ENCODE measurements around the gene FLRT1. TPM values are rescaled to one million over a fixed set of nuclear protein-coding genes. Genes with fewer than 3 reads are reported as not detected.

The FLRT1 gene
- total RNA-seq, 1 donor, result under 0.01 TPM

DNA sequence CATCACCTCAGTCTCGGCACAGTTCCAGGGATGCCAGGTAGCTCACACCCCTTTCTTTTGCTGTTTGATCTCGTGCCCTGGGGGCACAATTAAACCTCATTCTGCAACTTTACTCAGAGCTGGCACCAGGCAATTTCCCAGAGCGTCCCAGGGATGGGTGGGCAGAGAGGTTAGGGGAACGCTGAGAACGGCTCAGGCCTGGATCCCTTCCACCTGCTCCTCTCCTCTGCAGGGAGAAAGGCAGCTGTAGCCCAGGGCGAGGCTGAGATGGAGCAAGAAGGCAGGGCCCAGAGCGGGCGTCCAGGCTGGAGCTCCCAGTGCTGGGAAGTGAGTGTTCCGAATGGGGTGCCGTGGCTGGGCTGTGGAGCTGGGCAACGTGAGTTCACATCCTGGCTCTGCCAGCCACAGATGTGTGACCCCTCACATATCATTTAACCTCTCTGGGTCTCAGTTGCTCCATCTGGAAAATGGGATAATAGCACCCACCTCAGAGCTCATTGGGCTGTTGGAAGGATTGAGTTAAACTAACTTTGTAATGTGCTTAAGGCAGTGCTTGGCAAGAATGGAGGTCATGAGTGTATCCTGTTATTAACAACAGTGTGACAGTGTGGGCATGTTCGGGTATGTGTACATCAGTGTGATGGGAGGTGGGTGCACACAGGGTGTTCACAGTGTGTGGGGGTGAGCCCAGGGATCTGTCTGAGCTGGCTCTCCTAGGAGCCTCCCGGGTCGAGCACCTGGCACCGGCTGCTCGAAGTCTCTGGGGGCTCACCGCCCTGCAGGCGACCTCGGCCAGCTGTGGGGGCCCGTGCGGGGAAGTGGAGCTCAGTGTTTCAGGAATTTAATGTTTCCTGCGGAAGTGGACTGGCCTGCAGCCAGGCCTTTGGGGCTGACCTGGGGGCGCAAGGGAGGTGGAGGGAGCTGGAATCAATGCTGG is 34.0 kb upstream of the FLRT1 start:
- no peaks in the 10 kb centered on the region for H3K27me3 ChIP-seq (ENCODE audit: insufficient read depth, low read length)
- peak; percentile 94 for DNase-seq (ENCODE audit: insufficient read length, low spot score, missing footprints)
- no peak overlapping the region for H3K27ac ChIP-seq (ENCODE audit: low read depth, low read length)
- H3K79me2 ChIP-seq (ENCODE audit: insufficient read depth, low read length), result no peaks in the 10 kb centered on the region
- H3K4me1 ChIP-seq (ENCODE audit: insufficient read depth, low read length), result peaks cover 9% of the 10 kb centered on the region
- TF ChIP-seq, protein P1, sequence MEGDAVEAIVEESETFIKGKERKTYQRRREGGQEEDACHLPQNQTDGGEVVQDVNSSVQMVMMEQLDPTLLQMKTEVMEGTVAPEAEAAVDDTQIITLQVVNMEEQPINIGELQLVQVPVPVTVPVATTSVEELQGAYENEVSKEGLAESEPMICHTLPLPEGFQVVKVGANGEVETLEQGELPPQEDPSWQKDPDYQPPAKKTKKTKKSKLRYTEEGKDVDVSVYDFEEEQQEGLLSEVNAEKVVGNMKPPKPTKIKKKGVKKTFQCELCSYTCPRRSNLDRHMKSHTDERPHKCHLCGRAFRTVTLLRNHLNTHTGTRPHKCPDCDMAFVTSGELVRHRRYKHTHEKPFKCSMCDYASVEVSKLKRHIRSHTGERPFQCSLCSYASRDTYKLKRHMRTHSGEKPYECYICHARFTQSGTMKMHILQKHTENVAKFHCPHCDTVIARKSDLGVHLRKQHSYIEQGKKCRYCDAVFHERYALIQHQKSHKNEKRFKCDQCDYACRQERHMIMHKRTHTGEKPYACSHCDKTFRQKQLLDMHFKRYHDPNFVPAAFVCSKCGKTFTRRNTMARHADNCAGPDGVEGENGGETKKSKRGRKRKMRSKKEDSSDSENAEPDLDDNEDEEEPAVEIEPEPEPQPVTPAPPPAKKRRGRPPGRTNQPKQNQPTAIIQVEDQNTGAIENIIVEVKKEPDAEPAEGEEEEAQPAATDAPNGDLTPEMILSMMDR (IDR thresholded peaks at IDR 0.05; ENCODE audit: extremely low read depth, low read depth, low read length), result no peak
- H3K9me3 ChIP-seq (ENCODE audit: low read depth, low read length), result no peaks in the 10 kb centered on the region
- H3K4me3 ChIP-seq (ENCODE audit: insufficient read depth, low read length), result no peak overlapping the region
- H3K36me3 ChIP-seq (ENCODE audit: insufficient read depth, low read length), result peaks cover 10% of the 10 kb centered on the region
- H4K20me1 ChIP-seq (ENCODE audit: insufficient read depth, low read length), result peaks cover 18% of the 10 kb centered on the region
- no peak overlapping the region for H3K4me2 ChIP-seq (ENCODE audit: insufficient read depth, low read length)
- H2AFZ ChIP-seq (ENCODE audit: low read length), result no peak overlapping the region

DNA sequence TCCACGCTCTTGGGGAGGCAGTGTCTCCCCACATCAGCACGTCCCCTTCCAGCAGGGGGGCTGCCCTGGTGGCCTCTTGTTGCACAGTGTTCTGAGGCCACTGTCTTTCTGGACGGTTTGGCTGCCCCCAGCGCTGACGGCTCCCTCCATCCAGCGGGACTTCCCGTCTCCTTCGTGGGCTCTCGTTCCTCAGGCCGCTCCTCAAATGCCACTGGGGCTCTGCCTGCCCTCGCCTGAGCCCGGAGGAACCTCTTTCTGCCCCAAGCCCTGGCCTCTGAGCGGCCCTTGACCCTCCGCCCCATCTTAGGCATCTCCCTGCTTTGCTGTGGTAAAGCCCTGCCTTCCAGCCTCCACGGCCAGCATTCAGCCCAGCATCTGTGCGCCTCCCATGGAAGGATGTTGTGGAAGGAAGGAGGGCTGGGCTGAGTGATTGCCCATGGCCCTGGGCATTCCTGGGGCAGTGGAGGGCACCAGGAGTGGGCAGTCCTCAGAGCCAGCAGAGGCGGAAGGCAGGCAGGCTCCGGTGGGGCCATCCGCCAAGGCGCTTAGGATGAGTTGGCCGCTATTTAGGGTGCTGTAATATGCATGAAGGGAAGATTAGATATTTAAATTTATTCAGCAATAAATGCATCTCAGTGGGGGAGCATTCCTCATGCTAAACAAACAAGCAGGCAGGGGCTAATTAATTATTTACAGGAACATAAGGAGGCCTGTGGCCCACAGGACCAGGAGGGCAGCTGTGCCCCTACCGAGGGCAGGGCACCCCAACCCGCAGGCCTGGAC is 31.7 kb upstream of the FLRT1 start:
- H3K27me3 ChIP-seq (ENCODE audit: insufficient read depth, low read length), result no peaks in the 10 kb centered on the region
- no peak overlapping the region for H2AFZ ChIP-seq (ENCODE audit: low read length)
- no peaks in the 10 kb centered on the region for H3K79me2 ChIP-seq (ENCODE audit: insufficient read depth, low read length)
- H3K27ac ChIP-seq (ENCODE audit: low read depth, low read length), result no peak overlapping the region
- no peak overlapping the region for H3K4me3 ChIP-seq (ENCODE audit: insufficient read depth, low read length)
- no peaks in the 10 kb centered on the region for H3K9me3 ChIP-seq (ENCODE audit: low read depth, low read length)
- H3K36me3 ChIP-seq (ENCODE audit: insufficient read depth, low read length), result no peaks in the 10 kb centered on the region
- peaks cover 17% of the 10 kb centered on the region for H3K4me1 ChIP-seq (ENCODE audit: insufficient read depth, low read length)
- peaks cover 13% of the 10 kb centered on the region for H4K20me1 ChIP-seq (ENCODE audit: insufficient read depth, low read length)
- DNase-seq (ENCODE audit: insufficient read length, low spot score, missing footprints), result no peak
- H3K4me2 ChIP-seq (ENCODE audit: insufficient read depth, low read length), result no peak overlapping the region
- TF ChIP-seq, protein P1 (IDR thresholded peaks at IDR 0.05; ENCODE audit: extremely low read depth, low read depth, low read length), result no peak

DNA sequence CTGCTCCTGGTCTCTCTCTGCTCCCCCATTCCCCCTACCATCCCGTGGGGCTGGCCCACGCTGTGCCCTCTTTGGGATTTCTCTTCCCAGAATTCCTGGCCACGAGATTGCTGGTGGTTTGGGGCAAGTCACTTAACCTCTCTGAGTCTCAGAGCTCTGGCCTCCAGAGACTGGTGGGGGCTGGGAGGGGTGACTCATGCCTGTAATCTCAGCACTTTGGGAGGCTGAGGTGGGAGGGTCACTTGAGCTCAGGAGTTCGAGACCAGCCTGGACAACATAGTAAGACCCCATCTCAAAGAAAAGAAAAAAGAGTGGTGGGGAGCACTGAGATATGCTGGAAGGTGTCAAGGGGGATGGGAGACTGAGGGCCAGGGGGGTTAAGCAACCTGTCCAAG is 31.1 kb upstream of the FLRT1 start:
- no peaks in the 10 kb centered on the region for H3K9me3 ChIP-seq (ENCODE audit: low read depth, low read length)
- no peaks in the 10 kb centered on the region for H3K27me3 ChIP-seq (ENCODE audit: insufficient read depth, low read length)
- peaks cover 17% of the 10 kb centered on the region for H3K4me1 ChIP-seq (ENCODE audit: insufficient read depth, low read length)
- TF ChIP-seq, protein P1 (IDR thresholded peaks at IDR 0.05; ENCODE audit: extremely low read depth, low read depth, low read length), result no peak
- no peak overlapping the region for H3K4me3 ChIP-seq (ENCODE audit: insufficient read depth, low read length)
- no peaks in the 10 kb centered on the region for H3K79me2 ChIP-seq (ENCODE audit: insufficient read depth, low read length)
- no peak for DNase-seq (ENCODE audit: insufficient read length, low spot score, missing footprints)
- H3K4me2 ChIP-seq (ENCODE audit: insufficient read depth, low read length), result no peak overlapping the region
- no peak overlapping the region for H3K27ac ChIP-seq (ENCODE audit: low read depth, low read length)
- no peaks in the 10 kb centered on the region for H3K36me3 ChIP-seq (ENCODE audit: insufficient read depth, low read length)
- H2AFZ ChIP-seq (ENCODE audit: low read length), result no peak overlapping the region
- peaks cover 10% of the 10 kb centered on the region for H4K20me1 ChIP-seq (ENCODE audit: insufficient read depth, low read length)

DNA sequence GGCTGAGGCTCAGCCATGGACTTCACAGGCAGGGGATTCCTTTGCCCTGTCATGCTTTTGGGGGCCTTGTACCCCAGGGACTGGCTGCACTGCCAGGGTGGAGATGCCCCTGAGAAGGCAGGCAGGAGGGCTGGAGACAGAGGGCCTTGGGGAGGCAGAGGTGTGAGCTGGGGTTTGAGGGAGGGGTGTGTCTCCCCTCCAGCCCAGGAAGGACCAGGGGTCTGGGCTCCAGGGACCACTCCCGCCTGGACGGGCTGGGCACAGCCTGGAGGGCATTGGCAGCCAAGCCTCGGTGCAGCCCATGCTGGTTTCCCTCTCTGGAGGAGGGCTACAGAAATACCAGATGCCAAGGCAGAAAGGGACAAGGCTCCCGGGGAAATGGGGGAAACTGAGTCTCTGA is 30.0 kb upstream of the FLRT1 start:
- Histone ChIP-seq H3K36me3 (ENCODE audit: insufficient read depth, low read length) (no peaks in the 10 kb centered on the region), H3K27me3 (ENCODE audit: insufficient read depth, low read length) (no peaks in the 10 kb centered on the region), H3K79me2 (ENCODE audit: insufficient read depth, low read length) (no peaks in the 10 kb centered on the region), H4K20me1 (ENCODE audit: insufficient read depth, low read length) (peaks cover 10% of the 10 kb centered on the region), H3K4me2 (ENCODE audit: insufficient read depth, low read length) (no peak overlapping the region), H3K9me3 (ENCODE audit: low read depth, low read length) (no peaks in the 10 kb centered on the region), H3K4me3 (ENCODE audit: insufficient read depth, low read length) (no peak overlapping the region), H3K27ac (ENCODE audit: low read depth, low read length) (no peak overlapping the region), H2AFZ (ENCODE audit: low read length) (no peak overlapping the region), H3K4me1 (ENCODE audit: insufficient read depth, low read length) (peaks cover 10% of the 10 kb centered on the region)
- DNase-seq (ENCODE audit: insufficient read length, low spot score, missing footprints), result no peak
- TF ChIP-seq, protein P1 (IDR thresholded peaks at IDR 0.05; ENCODE audit: extremely low read depth, low read depth, low read length), result no peak
